Thymus (tissue), 11 donors: ENCODE results near the gene PEAK1. TPM values are rescaled to one million over a fixed set of nuclear protein-coding genes. Genes with fewer than 3 reads are reported as not detected.

ENCODE experiments used
- DNase-seq, 9 donors: peaks; one replicate each; pipeline ENCODE4 v3.0.0-alpha.2; 2013; ENCODE audit warnings: low spot score in 9 of 9, low read depth in 6 of 9, missing footprints in 1 of 9
- H3K27ac ChIP-seq, 2 donors: one replicate each; pipeline ENCODE4 v1.5.1; 2013; ENCODE audit warnings: control low read depth in 1 of 2, low read depth in 1 of 2, low read length in 1 of 2, mild to moderate bottlenecking in 1 of 2, moderate library complexity in 1 of 2
- H3K27me3 ChIP-seq, 2 donors: one replicate each; pipeline ENCODE4 v1.5.1; 2013; ENCODE audit warnings: low read length in 1 of 2; ENCODE audit not compliant: control insufficient read depth in 2 of 2, insufficient read depth in 1 of 2
- H3K36me3 ChIP-seq, 2 donors: one replicate each; pipeline ENCODE4 v1.5.1; 2013; ENCODE audit warnings: low read length in 1 of 2, mild to moderate bottlenecking in 1 of 2, moderate library complexity in 1 of 2; ENCODE audit not compliant: control insufficient read depth in 2 of 2, insufficient read depth in 2 of 2
- H3K4me1 ChIP-seq, 2 donors: one replicate each; pipeline ENCODE4 v1.5.1; 2013; ENCODE audit warnings: low read length in 2 of 2; ENCODE audit not compliant: control insufficient read depth in 2 of 2, insufficient read depth in 2 of 2
- H3K4me3 ChIP-seq, 2 donors: one replicate each; pipeline ENCODE4 v1.5.1; 2013; ENCODE audit warnings: low read length in 2 of 2, control low read depth in 1 of 2, mild to moderate bottlenecking in 1 of 2
- H3K9me3 ChIP-seq, 2 donors: one replicate each; pipeline ENCODE4 v1.5.1; 2013; ENCODE audit warnings: low read length in 1 of 2, mild to moderate bottlenecking in 1 of 2; ENCODE audit not compliant: control insufficient read depth in 2 of 2, insufficient read depth in 1 of 2
- WGBS: extraction: QIAGEN DNeasy Blood & Tissue Kit; methylation state at CpG from one replicate; pipeline ENCODE4 v1.1.7; 2013; 5-methylcytosine and 5-hydroxymethylcytosine counted together
- polyA plus RNA-seq: library from polyadenylated mRNA; stranded (reverse); fragments of 200-250 nt; gene quantifications from one replicate; pipeline ENCODE4 v1.2.3, GENCODE V29; 2013
- total RNA-seq: library from RNA; stranded (reverse); fragments of 120-200 nt; gene quantifications from one replicate; pipeline ENCODE4 v1.2.4, GENCODE V29; 2013
- donor health status: healthy.

Gene PEAK1
- total and polyA plus RNA-seq, 2 donors, result 4.7 to 7.8 TPM

GRCh38 chr15:77058468-77058867 lies 361.4 kb downstream of the PEAK1 start:
- H3K9me3 ChIP-seq, result no peaks in the 10 kb centered on the region
- peaks cover 3 to 8% of the 10 kb centered on the region in 2 donors for H3K36me3 ChIP-seq
- no peak overlapping the region for H3K4me3 ChIP-seq
- no peak overlapping the region for H3K27ac ChIP-seq
- no peak for DNase-seq
- peaks cover 2 to 7% of the 10 kb centered on the region in 2 donors for H3K4me1 ChIP-seq
- no peaks in the 10 kb centered on the region for H3K27me3 ChIP-seq
- 97% methylated on average over 4 of the region's 4 CpGs for WGBS

GRCh38 chr15:77057685-77058084 lies 362.2 kb downstream of the PEAK1 start:
- Histone ChIP-seq H3K36me3 (peaks cover 3 to 8% of the 10 kb centered on the region in 2 donors), H3K9me3 (no peaks in the 10 kb centered on the region), H3K4me1 (peaks cover 2 to 7% of the 10 kb centered on the region in 2 donors), H3K4me3 (no peak overlapping the region), H3K27ac (no peak overlapping the region), H3K27me3 (no peaks in the 10 kb centered on the region)
- DNase-seq, result no peak
- whole genome bisulfite sequencing, result 97% methylated on average over 4 of the region's 4 CpGs

GRCh38 chr15:77057072-77057471 lies 362.8 kb downstream of the PEAK1 start:
- Histone ChIP-seq H3K27me3 (no peaks in the 10 kb centered on the region), H3K36me3 (peaks cover 10 to 13% of the 10 kb centered on the region in 2 donors), H3K27ac (no peak overlapping the region), H3K4me3 (no peak overlapping the region), H3K4me1 (peaks cover 2 to 7% of the 10 kb centered on the region in 2 donors), H3K9me3 (no peaks in the 10 kb centered on the region)
- 95% methylated on average over 1 of the region's 1 CpG for WGBS
- no peak for DNase-seq

GRCh38 chr15:77053709-77054108 lies 366.2 kb downstream of the PEAK1 start:
- DNase-seq, result no peak
- H3K36me3 ChIP-seq, result peaks cover 20 to 26% of the 10 kb centered on the region in 2 donors

GRCh38 chr15:77052556-77052955 lies 367.3 kb downstream of the PEAK1 start:
- Histone ChIP-seq H3K9me3 (no peaks in the 10 kb centered on the region), H3K4me1 (no peaks in the 10 kb centered on the region), H3K27ac (no peak overlapping the region), H3K27me3 (no peaks in the 10 kb centered on the region), H3K4me3 (no peak overlapping the region), H3K36me3 (peaks cover 20 to 30% of the 10 kb centered on the region in 2 donors)
- 94% methylated on average over 2 of the region's 2 CpGs for WGBS
- no peak for DNase-seq

More at GRCh38 chr15:77053709-77054108, 366.2 kb downstream of the PEAK1 start:
- Histone ChIP-seq H3K27ac (no peak overlapping the region), H3K27me3 (no peaks in the 10 kb centered on the region), H3K4me1 (no peaks in the 10 kb centered on the region), H3K4me3 (no peak overlapping the region), H3K9me3 (no peaks in the 10 kb centered on the region)
- 100% methylated on average over 2 of the region's 2 CpGs for WGBS

Other genes starting within 250 kb of the PEAK1 start
- gene HMG20A, start 784 bp upstream of the PEAK1 start, total RNA-seq, result 33.0 TPM
- gene HMG20A, start 784 bp upstream of the PEAK1 start, polyA plus RNA-seq, result 25.8 TPM
- gene LINGO1, start 212.8 kb upstream of the PEAK1 start, total RNA-seq, result 0.24 TPM
- gene LINGO1, start 212.8 kb upstream of the PEAK1 start, polyA plus RNA-seq, result 0.75 TPM